Activated naive CD8-positive, alpha-beta T cell treated with anti-CD3 and anti-CD28 coated beads, Interleukin-2, amount 50 U/mL, for 16 hours (primary cell): ENCODE measurements around the gene CHRNA7.
"Not testable (repeated sequence)": the region's sequence is repeated elsewhere in the genome, so short reads cannot be mapped to it uniquely, and the experiment has no call there.

ENCODE experiments used
- DNase-seq: peaks from one replicate; pipeline ENCODE4 v3.0.0-alpha.2; 2020; ENCODE audit warnings: low read depth, low spot score

CHRNA7 gene

GRCh38 chr15:32180579-32180978 is 150.3 kb downstream of the CHRNA7 start:
- not testable (repeated sequence) for DNase-seq

DNA sequence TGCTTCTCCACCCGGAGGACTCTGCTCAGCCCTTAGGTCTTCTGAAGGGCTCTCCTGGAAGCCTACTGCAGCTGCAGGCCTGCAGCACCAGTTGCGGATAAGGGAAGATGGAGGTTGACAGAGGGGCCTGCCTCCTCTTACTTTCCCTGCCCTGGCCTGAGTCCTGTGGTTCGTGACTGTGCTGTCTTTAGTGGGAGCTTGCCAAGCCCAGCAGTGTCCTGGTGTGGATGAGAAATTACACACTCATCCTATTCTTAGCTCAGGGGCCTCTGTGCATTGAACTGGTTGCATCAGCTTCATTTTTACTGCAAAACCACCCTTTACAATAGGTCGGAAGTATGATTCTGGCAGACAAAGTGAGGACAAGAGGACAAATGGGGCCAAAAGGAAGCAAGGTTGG is 163.5 kb downstream of the CHRNA7 start:
- not testable (repeated sequence) for DNase-seq

- not testable (repeated sequence) for DNase-seq
These were observed 165.9 kb downstream of the CHRNA7 start for GRCh38 chr15:32196206-32196605.

DNA sequence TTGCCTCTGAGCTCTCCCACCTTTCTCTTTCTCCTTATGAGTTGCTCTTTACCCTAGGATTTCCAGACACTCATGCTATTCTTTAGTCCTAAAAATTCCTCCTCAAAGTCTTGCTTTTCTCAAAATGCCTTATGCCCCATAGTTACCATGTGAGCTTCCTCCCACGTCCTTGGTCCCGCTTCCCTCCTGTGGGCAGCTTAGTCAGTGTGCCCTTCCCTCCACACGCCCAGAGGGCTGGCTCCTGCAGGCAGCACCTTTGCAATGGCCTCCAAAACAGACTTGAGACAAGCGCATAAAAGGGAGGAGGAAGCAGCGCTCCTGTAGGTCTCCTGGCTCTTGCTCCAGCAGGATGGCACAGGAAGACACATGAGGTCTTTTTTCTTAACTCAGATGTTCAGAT is 168.6 kb downstream of the CHRNA7 start:
- DNase-seq: not testable (repeated sequence)

GRCh38 chr15:32209081-32209480 is 178.8 kb downstream of the CHRNA7 start:
- DNase-seq: not testable (repeated sequence)

- DNase-seq: no peak
These were observed 188.4 kb downstream of the CHRNA7 start for GRCh38 chr15:32218666-32219065.
